Stimulated activated CD8-positive, alpha-beta memory T cell treated with anti-CD3 and anti-CD28 coated beads, Interleukin-15, amount 100 ng/mL, for 4 hours (primary cell): ENCODE measurements around the gene RAPGEF5.
"Not testable (repeated sequence)": the region's sequence is repeated elsewhere in the genome, so short reads cannot be mapped to it uniquely, and the experiment has no call there.

Source experiments
- DNase-seq, 2 donors: peaks; one replicate each; pipeline ENCODE4 v3.0.0-alpha.2; 2020; ENCODE audit warnings: low read depth in 2 of 2

RAPGEF5 gene

GRCh38 chr7:22088827-22089226 is 268.1 kb downstream of the RAPGEF5 start:
- DNase-seq: no peak

- DNase-seq: no peak
Observed at GRCh38 chr7:22087861-22088260, 269.1 kb downstream of the RAPGEF5 start.

- no peak for DNase-seq
Observed at GRCh38 chr7:22083704-22084240, 273.2 kb downstream of the RAPGEF5 start.

GRCh38 chr7:22082886-22083703 is 273.9 kb downstream of the RAPGEF5 start:
- DNase-seq: peak; percentile 53 to 63

GRCh38 chr7:22082553-22082885 is 274.4 kb downstream of the RAPGEF5 start:
- DNase-seq: no peak

GRCh38 chr7:22080219-22080618 is 276.7 kb downstream of the RAPGEF5 start:
- DNase-seq: not testable (repeated sequence)

- not testable (repeated sequence) for DNase-seq
Observed at GRCh38 chr7:22078872-22079271, 278.1 kb downstream of the RAPGEF5 start.

GRCh38 chr7:22075561-22075960 is 281.4 kb downstream of the RAPGEF5 start:
- DNase-seq: no peak

- DNase-seq: no peak
Observed at GRCh38 chr7:22074897-22075296, 282.1 kb downstream of the RAPGEF5 start.
